Forelimb muscle (tissue), 1 donor: ENCODE data around the gene ZNF506. TPM values are rescaled to one million over a fixed set of nuclear protein-coding genes. Genes with fewer than 3 reads are reported as not detected.
"Not testable (repeated sequence)": the region's sequence is repeated elsewhere in the genome, so short reads cannot be mapped to it uniquely, and the experiment has no call there.

ENCODE experiments used
- DNase-seq: peaks from one replicate; pipeline ENCODE4 v3.0.0-alpha.2; 2013; ENCODE audit warnings: low read depth
- polyA plus RNA-seq: library from polyadenylated mRNA; unstranded; fragments of 120-200 nt; gene quantifications from one replicate; pipeline ENCODE4 v1.2.1, GENCODE V29; 2013; ENCODE audit not compliant: insufficient read length

ZNF506 gene
- polyA plus RNA-seq, 1 donor: 20.8 TPM

DNA sequence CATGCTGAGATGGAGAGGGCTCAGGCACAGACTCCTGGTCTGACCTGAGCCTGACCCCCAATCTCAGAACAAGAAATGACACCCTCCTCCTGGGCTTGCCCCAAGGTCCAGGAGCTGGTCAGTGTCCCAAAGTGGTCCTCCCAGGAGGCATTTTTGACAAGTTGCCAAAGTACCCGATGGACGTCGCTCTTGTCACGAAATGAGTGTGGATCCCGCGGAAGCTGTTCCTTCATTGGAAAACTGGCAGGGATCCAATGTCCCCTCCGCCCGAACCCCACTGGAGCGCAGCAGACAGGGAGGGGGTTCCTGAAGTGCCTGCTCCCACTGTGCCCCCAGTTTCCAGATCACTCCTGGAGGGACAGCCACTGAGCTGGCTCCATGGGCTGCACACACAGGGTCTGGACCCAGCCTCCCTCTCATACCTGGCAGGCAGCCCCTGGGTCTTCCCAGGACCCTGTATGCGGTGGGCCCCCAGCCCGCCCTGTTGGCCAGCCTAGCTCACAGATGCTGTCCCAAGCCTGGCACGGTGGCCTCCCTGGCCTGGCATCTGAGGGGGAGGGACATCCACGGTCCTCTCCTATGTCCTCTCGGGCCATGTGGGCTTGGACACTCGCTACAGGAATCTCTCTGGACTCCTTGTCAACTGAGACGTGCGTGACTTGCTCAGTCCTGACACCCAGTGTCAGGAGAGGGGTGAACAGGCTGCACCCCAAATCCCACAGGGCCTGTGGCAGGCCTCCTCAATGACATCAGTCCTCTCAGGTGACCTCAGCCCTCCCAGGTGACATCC, 75.9 kb downstream of the ZNF506 start:
- no peak for DNase-seq

DNA sequence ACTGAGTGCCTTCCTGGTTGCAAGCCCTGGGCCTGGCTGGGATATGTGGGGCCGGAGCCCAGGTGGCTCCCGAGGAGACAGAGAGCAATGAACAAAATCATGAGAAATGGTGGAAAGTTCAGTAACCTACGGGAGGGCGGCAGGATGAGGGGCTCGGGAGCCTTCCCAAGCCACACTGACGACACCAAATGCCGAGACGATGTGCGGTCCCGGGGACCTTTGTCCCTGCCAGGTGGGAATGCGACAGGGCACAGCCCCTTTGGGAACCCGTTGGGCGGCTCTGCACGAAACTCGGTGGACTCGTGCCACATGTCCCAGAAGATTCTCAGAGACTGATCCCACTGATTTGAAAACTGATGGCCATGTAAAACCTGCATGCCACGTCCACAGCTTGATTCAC, 76.9 kb downstream of the ZNF506 start:
- no peak for DNase-seq

- not testable (repeated sequence) for DNase-seq
These were observed 77.6 kb downstream of the ZNF506 start for GRCh38 chr19:19743921-19744320.

- no peak for DNase-seq
These were observed 78.4 kb downstream of the ZNF506 start for GRCh38 chr19:19743176-19743575.

GRCh38 chr19:19742773-19743172, 78.8 kb downstream of the ZNF506 start:
- no peak for DNase-seq

Other genes starting within 250 kb of the ZNF506 start
- gene PBX4, start 203.1 kb downstream of the ZNF506 start, polyA plus RNA-seq: 1.8 TPM
- gene LPAR2, start 193.5 kb downstream of the ZNF506 start, polyA plus RNA-seq: 4.6 TPM
- gene GMIP, start 178.1 kb downstream of the ZNF506 start, polyA plus RNA-seq: 2.5 TPM
- 25.0 TPM for gene ATP13A1, start 158.1 kb downstream of the ZNF506 start, polyA plus RNA-seq
- gene ZNF101, start 152.9 kb downstream of the ZNF506 start, polyA plus RNA-seq: 5.3 TPM
- 4.8 TPM for gene ZNF14, start 88.6 kb downstream of the ZNF506 start, polyA plus RNA-seq
- gene ZNF253, start 44.1 kb upstream of the ZNF506 start, polyA plus RNA-seq: 12.4 TPM
- gene ZNF93, start 79.2 kb upstream of the ZNF506 start, polyA plus RNA-seq: 11.5 TPM
- gene ZNF682, start 217.8 kb upstream of the ZNF506 start, polyA plus RNA-seq: 6.0 TPM